AG09309 (cell line): Measurements from ENCODE around the gene WSB1.

Source experiments
- DNase-seq: peaks from one replicate; pipeline ENCODE4 v3.0.0-alpha.2; 2010; ENCODE audit warnings: low read depth
- H3K4me3 ChIP-seq: 2 replicates; pipeline ENCODE4 v1.5.1; 2011; ENCODE audit warnings: mild to moderate bottlenecking, low read depth, low read length, moderate library complexity; ENCODE audit not compliant: control insufficient read depth
- TF ChIP-seq, protein P1 (sequence below): IDR thresholded peaks from 2 replicates; pipeline ENCODE4 v1.5.1; 2011; ENCODE audit warnings: mild to moderate bottlenecking, low read depth, low read length, inconsistent platforms; ENCODE audit not compliant: insufficient read depth, control insufficient read depth; ENCODE audit errors: missing control alignments

The WSB1 gene

DNA sequence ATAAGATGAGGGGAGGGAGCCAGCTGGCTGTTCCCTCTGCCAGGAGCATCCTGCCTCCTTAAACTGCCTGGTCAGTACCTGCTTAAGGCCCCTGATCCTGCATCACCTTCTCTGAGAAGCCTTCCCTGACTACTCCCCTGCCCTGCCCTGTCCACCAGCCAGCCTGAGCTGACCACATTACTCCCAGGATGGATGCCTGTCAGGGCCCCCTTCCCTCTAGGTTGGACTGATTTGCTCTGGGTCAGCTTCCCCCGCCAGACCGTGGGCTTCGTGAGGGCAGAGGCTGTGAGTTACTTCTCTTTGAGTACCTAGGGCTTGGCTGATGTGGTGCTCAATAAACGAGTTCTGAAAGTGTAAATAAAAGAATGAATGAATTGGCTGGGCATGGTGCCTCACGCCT, 63.3 kb downstream of the WSB1 start:
- TF ChIP-seq, protein P1, sequence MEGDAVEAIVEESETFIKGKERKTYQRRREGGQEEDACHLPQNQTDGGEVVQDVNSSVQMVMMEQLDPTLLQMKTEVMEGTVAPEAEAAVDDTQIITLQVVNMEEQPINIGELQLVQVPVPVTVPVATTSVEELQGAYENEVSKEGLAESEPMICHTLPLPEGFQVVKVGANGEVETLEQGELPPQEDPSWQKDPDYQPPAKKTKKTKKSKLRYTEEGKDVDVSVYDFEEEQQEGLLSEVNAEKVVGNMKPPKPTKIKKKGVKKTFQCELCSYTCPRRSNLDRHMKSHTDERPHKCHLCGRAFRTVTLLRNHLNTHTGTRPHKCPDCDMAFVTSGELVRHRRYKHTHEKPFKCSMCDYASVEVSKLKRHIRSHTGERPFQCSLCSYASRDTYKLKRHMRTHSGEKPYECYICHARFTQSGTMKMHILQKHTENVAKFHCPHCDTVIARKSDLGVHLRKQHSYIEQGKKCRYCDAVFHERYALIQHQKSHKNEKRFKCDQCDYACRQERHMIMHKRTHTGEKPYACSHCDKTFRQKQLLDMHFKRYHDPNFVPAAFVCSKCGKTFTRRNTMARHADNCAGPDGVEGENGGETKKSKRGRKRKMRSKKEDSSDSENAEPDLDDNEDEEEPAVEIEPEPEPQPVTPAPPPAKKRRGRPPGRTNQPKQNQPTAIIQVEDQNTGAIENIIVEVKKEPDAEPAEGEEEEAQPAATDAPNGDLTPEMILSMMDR, result no peak
- no peak overlapping the region for H3K4me3 ChIP-seq
- no peak for DNase-seq

GRCh38 chr17:27360507-27360906, 66.6 kb downstream of the WSB1 start:
- no peak for DNase-seq
- no peak overlapping the region for H3K4me3 ChIP-seq
- TF ChIP-seq, protein P1, result no peak

GRCh38 chr17:27361695-27362094, 67.8 kb downstream of the WSB1 start:
- H3K4me3 ChIP-seq, result no peak overlapping the region
- TF ChIP-seq, protein P1, result no peak
- no peak for DNase-seq

DNA sequence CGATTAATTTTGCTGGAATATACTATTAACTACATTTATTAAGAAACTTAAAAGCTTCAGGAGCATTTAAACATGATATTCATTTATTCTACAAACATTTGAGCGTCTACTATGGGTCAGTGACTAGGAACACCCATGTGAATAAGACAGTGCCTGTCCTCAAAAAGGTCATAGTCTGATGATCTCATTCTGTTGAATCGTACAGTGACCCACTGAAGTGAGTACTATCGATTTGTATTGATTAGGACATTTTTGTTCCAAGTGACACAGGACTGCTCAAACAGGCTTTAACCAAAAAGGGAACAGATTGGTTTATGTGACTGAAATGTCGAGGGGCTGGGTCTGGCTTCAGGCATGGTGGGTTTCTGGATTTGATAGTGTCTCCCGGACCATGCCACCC, 68.6 kb downstream of the WSB1 start:
- no peak for DNase-seq
- TF ChIP-seq, protein P1, result no peak
- no peak overlapping the region for H3K4me3 ChIP-seq

- DNase-seq, result no peak
- TF ChIP-seq, protein P1, result no peak
- no peak overlapping the region for H3K4me3 ChIP-seq
These were observed 69.0 kb downstream of the WSB1 start for GRCh38 chr17:27362909-27363308.

GRCh38 chr17:27363326-27363725, 69.4 kb downstream of the WSB1 start:
- H3K4me3 ChIP-seq, result no peak overlapping the region
- TF ChIP-seq, protein P1, result no peak
- DNase-seq, result no peak
